ENCODE results near the gene PCCA.
"Not testable (repeated sequence)": the region's sequence is repeated elsewhere in the genome, so short reads cannot be mapped to it uniquely, and the experiment has no call there.

The PCCA gene

GRCh38 chr13:100088644-100089464, at the start of gene PCCA:
Gene PCCA, plus strand, starts transcription at chr13:100089093. Its CDS starts 28 bp downstream, at chr13:100089121.
- Mint-ChIP-seq H3K27ac (peak within 1 kb of the TSS; percentile 72), H3K4me3 (peak within 1 kb of the TSS; percentile 84), H3K9me3 (no peaks in the 10 kb centered on the region), H3K4me1 (peaks cover 43% of the 10 kb centered on the region), H3K27me3 (no peaks in the 10 kb centered on the region), H3K36me3 (peaks cover 11% of the 10 kb centered on the region)
- peak; percentile 98 for ATAC-seq

- ATAC-seq = no peak
- no peaks in the 10 kb centered on the region for H3K9me3 Mint-ChIP-seq
- H3K27me3 Mint-ChIP-seq = no peaks in the 10 kb centered on the region
- H3K4me3 Mint-ChIP-seq = no peak overlapping the region
- no peaks in the 10 kb centered on the region for H3K4me1 Mint-ChIP-seq
- no peaks in the 10 kb centered on the region for H3K36me3 Mint-ChIP-seq
- H3K27ac Mint-ChIP-seq = no peak overlapping the region
Measured at GRCh38 chr13:100039740-100040139, 49.2 kb upstream of the PCCA start.

GRCh38 chr13:100040196-100040595, 48.7 kb upstream of the PCCA start:
- ATAC-seq = no peak
- Mint-ChIP-seq H3K4me1 (no peaks in the 10 kb centered on the region), H3K4me3 (no peak overlapping the region), H3K27me3 (no peaks in the 10 kb centered on the region), H3K9me3 (no peaks in the 10 kb centered on the region), H3K27ac (no peak overlapping the region), H3K36me3 (no peaks in the 10 kb centered on the region)

- no peaks in the 10 kb centered on the region for H3K9me3 Mint-ChIP-seq
- no peak overlapping the region for H3K4me3 Mint-ChIP-seq
- no peaks in the 10 kb centered on the region for H3K36me3 Mint-ChIP-seq
- no peaks in the 10 kb centered on the region for H3K4me1 Mint-ChIP-seq
- peaks cover 21% of the 10 kb centered on the region for H3K27me3 Mint-ChIP-seq
- ATAC-seq = no peak
- H3K27ac Mint-ChIP-seq = no peak overlapping the region
Measured at GRCh38 chr13:100044936-100045335, 44.0 kb upstream of the PCCA start.

GRCh38 chr13:100045355-100045754, 43.5 kb upstream of the PCCA start:
- H3K36me3 Mint-ChIP-seq = no peaks in the 10 kb centered on the region
- H3K9me3 Mint-ChIP-seq = no peaks in the 10 kb centered on the region
- no peak overlapping the region for H3K27ac Mint-ChIP-seq
- H3K4me3 Mint-ChIP-seq = no peak overlapping the region
- H3K4me1 Mint-ChIP-seq = no peaks in the 10 kb centered on the region
- H3K27me3 Mint-ChIP-seq = peaks cover 25% of the 10 kb centered on the region
- no peak for ATAC-seq

GRCh38 chr13:100051070-100051469, 37.8 kb upstream of the PCCA start:
- H3K27me3 Mint-ChIP-seq = peaks cover 37% of the 10 kb centered on the region
- H3K4me1 Mint-ChIP-seq = no peaks in the 10 kb centered on the region
- no peak overlapping the region for H3K4me3 Mint-ChIP-seq
- no peak for ATAC-seq
- H3K9me3 Mint-ChIP-seq = no peaks in the 10 kb centered on the region
- H3K27ac Mint-ChIP-seq = no peak overlapping the region
- no peaks in the 10 kb centered on the region for H3K36me3 Mint-ChIP-seq

GRCh38 chr13:100059827-100060226, 29.1 kb upstream of the PCCA start:
- no peak for ATAC-seq
- Mint-ChIP-seq H3K27me3 (no peaks in the 10 kb centered on the region), H3K9me3 (peaks cover 7% of the 10 kb centered on the region), H3K4me1 (no peaks in the 10 kb centered on the region), H3K27ac (no peak overlapping the region), H3K36me3 (no peaks in the 10 kb centered on the region), H3K4me3 (no peak overlapping the region)

GRCh38 chr13:100063333-100063732, 25.6 kb upstream of the PCCA start:
- no peak for ATAC-seq
- H3K4me3 Mint-ChIP-seq = no peak overlapping the region
- H3K4me1 Mint-ChIP-seq = no peaks in the 10 kb centered on the region
- H3K36me3 Mint-ChIP-seq = no peaks in the 10 kb centered on the region
- H3K27me3 Mint-ChIP-seq = no peaks in the 10 kb centered on the region
- no peak overlapping the region for H3K27ac Mint-ChIP-seq
- peaks cover 7% of the 10 kb centered on the region for H3K9me3 Mint-ChIP-seq

- H3K4me1 Mint-ChIP-seq = no peaks in the 10 kb centered on the region
- ATAC-seq = no peak
- no peak overlapping the region for H3K27ac Mint-ChIP-seq
- no peaks in the 10 kb centered on the region for H3K27me3 Mint-ChIP-seq
- H3K4me3 Mint-ChIP-seq = no peak overlapping the region
- H3K9me3 Mint-ChIP-seq = peaks cover 4% of the 10 kb centered on the region
- H3K36me3 Mint-ChIP-seq = no peaks in the 10 kb centered on the region
Measured at GRCh38 chr13:100063906-100064305, 25.0 kb upstream of the PCCA start.

GRCh38 chr13:100068133-100068931, 20.6 kb upstream of the PCCA start:
- H3K36me3 Mint-ChIP-seq = no peaks in the 10 kb centered on the region
- no peaks in the 10 kb centered on the region for H3K4me1 Mint-ChIP-seq
- H3K4me3 Mint-ChIP-seq = no peak overlapping the region
- no peaks in the 10 kb centered on the region for H3K27me3 Mint-ChIP-seq
- H3K27ac Mint-ChIP-seq = no peak overlapping the region
- H3K9me3 Mint-ChIP-seq = no peaks in the 10 kb centered on the region
- ATAC-seq = no peak

GRCh38 chr13:100069278-100069677, 19.6 kb upstream of the PCCA start:
- Mint-ChIP-seq H3K9me3 (no peaks in the 10 kb centered on the region), H3K4me3 (no peak overlapping the region), H3K4me1 (no peaks in the 10 kb centered on the region), H3K36me3 (no peaks in the 10 kb centered on the region), H3K27me3 (no peaks in the 10 kb centered on the region), H3K27ac (no peak overlapping the region)
- ATAC-seq = no peak

- Mint-ChIP-seq H3K4me1 (no peaks in the 10 kb centered on the region), H3K27me3 (no peaks in the 10 kb centered on the region), H3K36me3 (peaks cover 5% of the 10 kb centered on the region), H3K9me3 (no peaks in the 10 kb centered on the region), H3K4me3 (no peak overlapping the region), H3K27ac (no peak overlapping the region)
- no peak for ATAC-seq
Measured at GRCh38 chr13:100075700-100076587, 12.9 kb upstream of the PCCA start.

- not testable (repeated sequence) for H3K9me3 Mint-ChIP-seq, ATAC-seq, H3K27ac Mint-ChIP-seq, H3K4me3 Mint-ChIP-seq, H3K36me3 Mint-ChIP-seq, H3K4me1 Mint-ChIP-seq, H3K27me3 Mint-ChIP-seq
Measured at GRCh38 chr13:100079003-100079402, 9.9 kb upstream of the PCCA start.

GRCh38 chr13:100083401-100083800, 5.5 kb upstream of the PCCA start:
- peaks cover 16% of the 10 kb centered on the region for H3K4me1 Mint-ChIP-seq
- peak overlapping the region; percentile 8 for H3K27ac Mint-ChIP-seq
- not testable (repeated sequence) for H3K27me3 Mint-ChIP-seq, H3K9me3 Mint-ChIP-seq, H3K4me3 Mint-ChIP-seq, ATAC-seq, H3K36me3 Mint-ChIP-seq

- Mint-ChIP-seq H3K9me3 (no peaks in the 10 kb centered on the region), H3K4me1 (peaks cover 47% of the 10 kb centered on the region), H3K27me3 (no peaks in the 10 kb centered on the region), H3K4me3 (peak overlapping the region; percentile 84), H3K27ac (peak overlapping the region; percentile 72), H3K36me3 (peaks cover 10% of the 10 kb centered on the region)
- no peak for ATAC-seq
Measured at GRCh38 chr13:100088273-100088643, 635 bp upstream of the PCCA start.
